ENCODE measurements around the gene GLP2R.

GRCh38 chr17:9844153-9844552 is 18.4 kb downstream of the GLP2R start:
- TF ChIP-seq CTCF (IDR thresholded peaks at IDR 0.05) (no peak), POLR2A (IDR thresholded peaks at IDR 0.05) (no peak)
